H1 (cell line): ENCODE results near the gene PXDC1. TPM values are rescaled to one million over a fixed set of nuclear protein-coding genes. Genes with fewer than 3 reads are reported as not detected.

Source experiments
- CTCF ChIA-PET: fragments of 300-600 bp; sonication (Branson Sonifier 250); formaldehyde crosslinking; loops from one replicate; lab custom pipeline; 2021; ENCODE audit not compliant: partially characterized antibody; lab: Charles Lee
- POLR2A ChIA-PET: fragments of 300-600 bp; sonication (Branson Sonifier 250); formaldehyde crosslinking; loops from one replicate; lab custom pipeline; 2021; ENCODE audit warnings: inconsistent platforms; ENCODE audit not compliant: partially characterized antibody; lab: Charles Lee
- DNase-seq, 2 experiments: peaks; one replicate each; pipeline versions ENCODE4 v3.0.0 to v3.0.0-alpha.2; 2010 to 2022; ENCODE audit warnings: low spot score in 2 of 2, low read depth in 1 of 2, mixed read lengths in 1 of 2
- FAIRE-seq: peaks from 2 replicates; lab custom pipeline; 2011; peaks lifted over from hg19 to GRCh38; lab: Jason Lieb, UNC
- H2AFZ ChIP-seq: 2 replicates; pipeline ENCODE4 v1.8.1; 2012; ENCODE audit warnings: low read length, inconsistent platforms
- H2AK5ac ChIP-seq: 2 replicates; pipeline ENCODE4 v1.6.1; 2013; ENCODE audit warnings: low read depth, low read length
- H2BK120ac ChIP-seq: replicated peaks from 2 replicates; pipeline ENCODE3; 2013; ENCODE audit warnings: low read depth, low read length, inconsistent platforms
- H2BK12ac ChIP-seq: 2 replicates; pipeline ENCODE4 v1.6.1; 2013; ENCODE audit warnings: low read depth, low read length
- H2BK15ac ChIP-seq: 2 replicates; pipeline ENCODE4 v1.6.1; 2013; ENCODE audit warnings: low read length
- H2BK20ac ChIP-seq: 2 replicates; pipeline ENCODE4 v1.6.1; 2013; ENCODE audit warnings: low read length
- H2BK5ac ChIP-seq: 2 replicates; pipeline ENCODE4 v1.6.1; 2013; ENCODE audit warnings: low read depth, low read length
- H3K14ac ChIP-seq: 2 replicates; pipeline ENCODE4 v1.6.1; 2013; ENCODE audit warnings: inconsistent platforms; ENCODE audit not compliant: insufficient read length
- H3K18ac ChIP-seq: 2 replicates; pipeline ENCODE4 v1.6.1; 2013; ENCODE audit warnings: low read length; ENCODE audit errors: extremely low read depth
- H3K23ac ChIP-seq: 2 replicates; pipeline ENCODE4 v1.6.1; 2013; ENCODE audit warnings: inconsistent platforms; ENCODE audit not compliant: insufficient read length
- H3K23me2 ChIP-seq: 2 replicates; pipeline ENCODE4 v1.6.1; 2013; ENCODE audit warnings: low read depth, low read length
- H3K27ac ChIP-seq: 2 replicates; pipeline ENCODE4 v1.6.1; 2011; ENCODE audit warnings: low read depth, low read length, inconsistent platforms
- H3K27me3 ChIP-seq, 4 experiments: replicated peaks in 1 of 4; 1 replicate in 1 of 4; 2 replicates in 3 of 4; pipeline versions ENCODE4 v1.6.1 to v1.8.1; 2011 to 2013; ENCODE audit warnings: low read length in 3 of 4, mild to moderate bottlenecking in 3 of 4, inconsistent platforms in 2 of 4, mixed read lengths in 2 of 4, moderate library complexity in 1 of 4; ENCODE audit not compliant: control insufficient read depth in 3 of 4, insufficient read depth in 3 of 4; ENCODE audit errors: extremely low read depth in 1 of 4
- H3K36me3 ChIP-seq, 4 experiments: 2 replicates each; pipeline versions ENCODE4 v1.6.1 to v1.8.1; 2011 to 2013; ENCODE audit warnings: mild to moderate bottlenecking in 4 of 4, low read length in 3 of 4, moderate library complexity in 2 of 4, control low read depth in 1 of 4, inconsistent platforms in 1 of 4; ENCODE audit not compliant: insufficient read depth in 4 of 4, control insufficient read depth in 2 of 4
- H3K4ac ChIP-seq: replicated peaks from 2 replicates; pipeline ENCODE3; 2013; ENCODE audit warnings: low read length, low read depth, mixed read lengths, inconsistent platforms; ENCODE audit not compliant: insufficient read length
- H3K4me1 ChIP-seq, 4 experiments: replicated peaks in 1 of 4; 1 replicate in 1 of 4; 2 replicates in 3 of 4; pipeline versions ENCODE4 v1.6.1 to v1.8.1; 2011 to 2013; ENCODE audit warnings: low read length in 3 of 4, inconsistent platforms in 2 of 4, mixed read lengths in 1 of 4; ENCODE audit not compliant: insufficient read depth in 4 of 4, control insufficient read depth in 3 of 4
- H3K4me2 ChIP-seq, 2 experiments: 2 replicates each; pipeline versions ENCODE4 v1.6.1 to v1.8.1; 2011 to 2013; ENCODE audit warnings: low read depth in 2 of 2, low read length in 2 of 2, control low read depth in 1 of 2, inconsistent platforms in 1 of 2, mild to moderate bottlenecking in 1 of 2; ENCODE audit not compliant: insufficient read depth in 1 of 2
- H3K4me3 ChIP-seq, 4 experiments: fragments of 200-600, 300-600 bp in 1 of 4; sonication (generic), shearing (Covaris generic), sonication (Bioruptor Twin) in 1 of 4; 2 replicates each; pipeline versions ENCODE4 v1.5.1 to v1.8.1; 2011 to 2016; ENCODE audit warnings: low read length in 4 of 4, low read depth in 3 of 4, control low read depth in 2 of 4, inconsistent platforms in 2 of 4, mild to moderate bottlenecking in 2 of 4, mixed read lengths in 1 of 4, moderate library complexity in 1 of 4; ENCODE audit not compliant: insufficient read depth in 2 of 4; ENCODE audit errors: extremely low read depth in 1 of 4
- H3K56ac ChIP-seq: replicated peaks from 2 replicates; pipeline ENCODE3; 2013; ENCODE audit warnings: low read depth, mild to moderate bottlenecking, mixed read lengths, low read length, inconsistent platforms; ENCODE audit not compliant: insufficient read length
- H3K79me1 ChIP-seq: 2 replicates; pipeline ENCODE4 v1.6.1; 2013; ENCODE audit warnings: low read depth, low read length, control low read depth
- H3K79me2 ChIP-seq, 2 experiments: 2 replicates each; pipeline versions ENCODE4 v1.6.1 to v1.8.1; 2012 to 2013; ENCODE audit warnings: low read length in 2 of 2, mild to moderate bottlenecking in 2 of 2, inconsistent platforms in 1 of 2; ENCODE audit not compliant: insufficient read depth in 2 of 2, control insufficient read depth in 1 of 2
- H3K9ac ChIP-seq, 4 experiments: replicated peaks in 1 of 4; 1 replicate in 1 of 4; 2 replicates in 3 of 4; pipeline versions ENCODE4 v1.6.1 to v1.8.1; 2011 to 2013; ENCODE audit warnings: low read depth in 3 of 4, low read length in 3 of 4, control low read depth in 2 of 4, mild to moderate bottlenecking in 2 of 4, moderate library complexity in 2 of 4, inconsistent platforms in 1 of 4; ENCODE audit errors: extremely low read depth in 1 of 4
- H3K9me3 ChIP-seq, 2 experiments: 2 replicates each; pipeline versions ENCODE4 v1.6.1 to v1.8.1; 2012 to 2013; ENCODE audit warnings: mild to moderate bottlenecking in 2 of 2, moderate library complexity in 2 of 2, control low read depth in 1 of 2, inconsistent platforms in 1 of 2, low read depth in 1 of 2, low read length in 1 of 2, mixed read lengths in 1 of 2; ENCODE audit not compliant: insufficient read depth in 2 of 2
- H4K20me1 ChIP-seq, 2 experiments: replicated peaks in 1 of 2; 2 replicates each; pipeline versions ENCODE3 to v1.8.1; 2011 to 2013; ENCODE audit warnings: inconsistent platforms in 2 of 2, low read length in 2 of 2, mild to moderate bottlenecking in 1 of 2; ENCODE audit not compliant: insufficient read depth in 2 of 2, control insufficient read depth in 1 of 2
- H4K5ac ChIP-seq: 2 replicates; pipeline ENCODE4 v1.6.1; 2013; ENCODE audit warnings: low read length, low read depth, mixed read lengths, inconsistent platforms; ENCODE audit not compliant: insufficient read length
- H4K8ac ChIP-seq: 2 replicates; pipeline ENCODE4 v1.8.0; 2013; ENCODE audit warnings: mild to moderate bottlenecking, moderate library complexity, low read length, inconsistent platforms; ENCODE audit not compliant: insufficient read depth; ENCODE audit errors: extremely low read depth
- H4K91ac ChIP-seq: replicated peaks from 2 replicates; pipeline ENCODE3; 2013; ENCODE audit warnings: low read length, mixed read lengths, inconsistent platforms; ENCODE audit not compliant: insufficient read length
- EP300 ChIP-seq, 2 experiments: IDR thresholded peaks; 1 replicate in 1 of 2; 2 replicates in 1 of 2; pipeline ENCODE4 v1.6.1; 2011 to 2012; ENCODE audit warnings: low read depth in 2 of 2, low read length in 2 of 2, mild to moderate bottlenecking in 2 of 2, borderline replicate concordance in 1 of 2, inconsistent platforms in 1 of 2, moderate library complexity in 1 of 2
- POLR2AphosphoS5 ChIP-seq: IDR thresholded peaks from 2 replicates; pipeline ENCODE4 v1.6.1; 2011; ENCODE audit warnings: low read depth, low read length
- RAD21 ChIP-seq, 2 experiments: IDR thresholded peaks in 1 of 2; conservative IDR thresholded peaks in 1 of 2; 2 replicates each; pipeline ENCODE4 v1.6.1; 2011; ENCODE audit warnings: low read depth in 2 of 2, low read length in 2 of 2, improper control_type of control experiment in 1 of 2, inconsistent platforms in 1 of 2, mild to moderate bottlenecking in 1 of 2, moderate library complexity in 1 of 2
- RNF2 ChIP-seq: fragments of 200-900, 300-1000 bp; sonication (generic); IDR thresholded peaks from 2 replicates; pipeline ENCODE4 v1.7.1; 2016; ENCODE audit warnings: borderline replicate concordance, low read depth, mild to moderate bottlenecking, antibody characterized with exemption, low read length; ENCODE audit not compliant: poor library complexity, severe bottlenecking; ENCODE audit errors: missing control alignments
- TAF7 ChIP-seq: optimal IDR thresholded peaks from 2 replicates; pipeline ENCODE3; 2011; ENCODE audit warnings: low read depth, mild to moderate bottlenecking, inconsistent platforms, low read length, moderate library complexity, borderline replicate concordance
- WGBS, 2 experiments: shearing (Covaris generic) in 1 of 2; methylation state at CpG; one replicate each; pipeline versions ENCODE4 v1.1.6 to v1.1.7; 2013 to 2015; ENCODE audit warnings: low lambda C conversion rate in 2 of 2, mixed read lengths in 2 of 2, inconsistent platforms in 1 of 2, low coverage in 1 of 2, missing lambda C conversion rate in 1 of 2; ENCODE audit not compliant: insufficient replicate concordance in 2 of 2, insufficient coverage in 1 of 2, insufficient read length in 1 of 2; ENCODE audit errors: extremely low coverage in 1 of 2, missing lambda C conversion rate in 1 of 2; 5-methylcytosine and 5-hydroxymethylcytosine counted together
- polyA plus RNA-seq, 7 experiments: library from polyadenylated mRNA; depleted of rRNA in 3 of 7; stranded (reverse) in 5 of 7; unstranded in 2 of 7; fragments of >200 nt in 5 of 7; fragments of 200-250 nt in 2 of 7; gene quantifications; 1 replicate in 5 of 7; 2 replicates in 1 of 7; 4 replicates in 1 of 7; pipeline versions ENCODE4 v1.2.1 to v1.2.3, GENCODE V29; 2011 to 2013; ENCODE audit warnings: missing spikeins in 2 of 7, mixed read lengths in 2 of 7
- total RNA-seq: library from RNA; stranded (reverse); fragmentation: NEBNext Ultra II Directional; extraction: Animal tissue kit (Norgen Biotek cat#: 25700); gene quantifications from 2 replicates; pipeline ENCODE4 v1.2.1, GENCODE V29; 2021

Gene PXDC1
- total and polyA plus RNA-seq, 2 of the 8 experiments (the other 6 are each of a cell fraction or from before 2014, with no cell fraction given) = 1.7 to 2.0 TPM

DNA sequence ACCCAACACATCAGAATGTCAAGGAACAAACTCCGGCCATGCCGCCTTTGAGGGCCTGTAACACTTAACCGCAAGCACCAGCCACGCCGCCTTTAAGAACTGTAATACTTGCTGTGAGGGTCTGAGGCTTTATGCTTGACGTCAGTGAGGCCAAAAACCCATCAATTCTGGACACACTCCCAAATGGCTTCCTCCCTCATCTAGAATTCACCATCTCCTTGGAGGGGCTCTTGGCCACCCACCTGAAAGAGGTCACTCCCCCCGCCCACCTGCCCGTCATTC, 10.4 kb upstream of the PXDC1 start:
- no peak for FAIRE-seq
- H3K18ac ChIP-seq = no peak overlapping the region
- no peak overlapping the region for H3K4me3 ChIP-seq
- DNase-seq = no peak
- no peak overlapping the region for H2BK5ac ChIP-seq
- H3K4me2 ChIP-seq = no peak overlapping the region
- no peak overlapping the region for H3K14ac ChIP-seq
- no peak overlapping the region for H4K8ac ChIP-seq
- H4K91ac ChIP-seq = no peak overlapping the region
- no peaks in the 10 kb centered on the region for H3K36me3 ChIP-seq
- peaks cover 3 to 9% (median 6%) of the 10 kb centered on the region in 4 experiments for H3K4me1 ChIP-seq
- ChIA-PET CTCF (interaction anchor here (0.8 to 2.7 kb wide), 4 partner anchors 14 to 148 kb away, joined by 3 to 11 read pairs (median 6); partner anchors contain the start of gene FAM50B), POLR2A (no interaction called here)
- TF ChIP-seq RNF2 = no peak
- no peak for TF ChIP-seq RAD21 (IDR thresholded peaks at IDR 0.05 in 1 of 2, conservative IDR thresholded peaks at IDR 0.05 in 1 of 2; ENCODE audit: low read depth in 2 of 2, low read length in 2 of 2)
- no peak for TF ChIP-seq EP300 (IDR thresholded peaks at IDR 0.05; ENCODE audit: borderline replicate concordance in 1 of 2, low read depth in 2 of 2, low read length in 2 of 2)
- TF ChIP-seq TAF7 = no peak
- TF ChIP-seq POLR2AphosphoS5 = no peak
- TF ChIP-seq, all 59 proteins: peak for 0
- H3K79me1 ChIP-seq = no peaks in the 10 kb centered on the region
- H2BK12ac ChIP-seq = no peak overlapping the region
- no peaks in the 10 kb centered on the region; the same call in none of the 2 replicates for H3K23me2 ChIP-seq
- no peak overlapping the region for H3K4ac ChIP-seq
- no peaks in the 10 kb centered on the region for H3K27me3 ChIP-seq
- no peak overlapping the region for H2BK15ac ChIP-seq
- H2AFZ ChIP-seq = no peak overlapping the region
- no peak overlapping the region for H2BK120ac ChIP-seq
- no peaks in the 10 kb centered on the region for H3K79me2 ChIP-seq
- H4K20me1 ChIP-seq = no peaks in the 10 kb centered on the region
- no peak overlapping the region for H2BK20ac ChIP-seq
- H4K5ac ChIP-seq = no peak overlapping the region
- H3K9ac ChIP-seq = no peak overlapping the region
- no peak overlapping the region for H2AK5ac ChIP-seq
- WGBS, 2 experiments = 88% methylated on average over 8 of the region's 8 CpGs; no CpG with 5 or more reads in 1 of the 2 experiments
- H3K9me3 ChIP-seq = no peaks in the 10 kb centered on the region
- no peak overlapping the region for H3K23ac ChIP-seq
- no peak overlapping the region for H3K56ac ChIP-seq
- no peak overlapping the region for H3K27ac ChIP-seq
